ENCODE measurements around the gene ZSWIM1. TPM values are rescaled to one million over a fixed set of nuclear protein-coding genes. Genes with fewer than 3 reads are reported as not detected.

Gene ZSWIM1
- total RNA-seq, 1 donor from 2014 or later, result 15.1 TPM

DNA sequence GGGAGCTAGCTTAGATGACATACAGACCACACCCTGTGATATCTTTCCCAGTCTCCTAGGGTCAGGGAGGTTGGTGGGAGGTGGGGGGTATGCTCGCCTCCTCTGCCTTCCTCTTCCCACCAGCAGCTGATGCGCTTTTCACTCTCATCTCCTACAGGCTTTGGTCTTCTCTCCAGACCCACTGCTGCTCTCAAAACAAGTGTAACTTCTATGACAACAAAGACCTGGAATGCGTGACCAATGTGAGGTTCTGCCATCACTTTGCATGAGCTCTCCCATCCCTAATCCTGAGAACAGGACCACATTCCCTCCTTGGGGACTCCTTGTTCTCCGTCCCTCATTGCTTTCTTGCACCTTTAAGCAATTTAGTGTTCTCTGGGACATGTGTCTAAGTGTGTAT, 12.8 kb downstream of the ZSWIM1 start:
- TF ChIP-seq CTCF (IDR thresholded peaks at IDR 0.05; ENCODE audit: unreplicated experiment), result no peak
- no peak for DNase-seq (ENCODE audit: low spot score, unreplicated experiment)
- H3K36me3 Mint-ChIP-seq (ENCODE audit: insufficient read depth), result peaks cover 7% of the 10 kb centered on the region
- no peak overlapping the region for H3K27ac Mint-ChIP-seq
- peaks cover 7% of the 10 kb centered on the region for H3K4me1 Mint-ChIP-seq (ENCODE audit: low read depth)
- H3K9me3 Mint-ChIP-seq (ENCODE audit: low read depth), result no peaks in the 10 kb centered on the region
- no peak overlapping the region for H3K4me3 Mint-ChIP-seq (ENCODE audit: low read depth)
- no peaks in the 10 kb centered on the region for H3K27me3 Mint-ChIP-seq

GRCh38 chr20:45894797-45895196, 13.8 kb downstream of the ZSWIM1 start:
- Mint-ChIP-seq H3K4me1 (ENCODE audit: low read depth) (peaks cover 7% of the 10 kb centered on the region), H3K4me3 (ENCODE audit: low read depth) (no peak overlapping the region), H3K27me3 (no peaks in the 10 kb centered on the region), H3K27ac (no peak overlapping the region), H3K36me3 (ENCODE audit: insufficient read depth) (peaks cover 7% of the 10 kb centered on the region), H3K9me3 (ENCODE audit: low read depth) (no peaks in the 10 kb centered on the region)
- TF ChIP-seq CTCF (IDR thresholded peaks at IDR 0.05; ENCODE audit: unreplicated experiment), result no peak
- no peak for DNase-seq (ENCODE audit: low spot score, unreplicated experiment)

DNA sequence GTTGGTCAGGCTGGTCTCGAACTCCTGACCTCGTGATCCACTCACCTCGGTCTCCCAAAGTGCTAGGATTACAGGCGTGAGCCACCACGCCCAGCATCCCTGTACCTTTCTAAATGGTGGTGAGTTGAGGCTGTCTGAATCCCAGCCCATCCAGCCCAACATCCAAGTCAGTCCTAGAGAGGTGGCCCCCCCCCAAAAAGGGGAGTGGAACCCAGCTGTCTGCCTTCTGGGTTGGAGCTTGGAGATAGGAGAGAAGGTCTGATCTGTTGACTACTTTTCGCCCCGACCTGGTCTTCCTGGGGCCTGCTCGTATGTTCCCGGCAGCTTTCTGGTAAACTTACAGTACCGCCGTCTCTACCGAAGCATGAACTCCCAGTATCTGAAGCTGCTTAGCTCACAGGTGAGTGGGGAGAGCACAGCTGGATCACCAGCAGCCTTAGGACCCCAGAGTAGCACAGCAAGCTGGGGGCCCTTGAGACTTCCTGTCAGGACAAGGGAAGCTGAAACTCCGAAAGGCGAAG, 15.7 kb downstream of the ZSWIM1 start:
- peaks cover 7% of the 10 kb centered on the region for H3K36me3 Mint-ChIP-seq (ENCODE audit: insufficient read depth)
- no peak overlapping the region for H3K27ac Mint-ChIP-seq
- H3K4me3 Mint-ChIP-seq (ENCODE audit: low read depth), result no peak overlapping the region
- no peak for DNase-seq (ENCODE audit: low spot score, unreplicated experiment)
- H3K4me1 Mint-ChIP-seq (ENCODE audit: low read depth), result peaks cover 5% of the 10 kb centered on the region
- no peaks in the 10 kb centered on the region for H3K9me3 Mint-ChIP-seq (ENCODE audit: low read depth)
- no peaks in the 10 kb centered on the region for H3K27me3 Mint-ChIP-seq
- TF ChIP-seq CTCF (IDR thresholded peaks at IDR 0.05; ENCODE audit: unreplicated experiment), result no peak

- DNase-seq (ENCODE audit: low spot score, unreplicated experiment), result no peak
- peaks cover 1% of the 10 kb centered on the region for H3K4me1 Mint-ChIP-seq (ENCODE audit: low read depth)
- no peak overlapping the region for H3K27ac Mint-ChIP-seq
- peaks cover 7% of the 10 kb centered on the region for H3K36me3 Mint-ChIP-seq (ENCODE audit: insufficient read depth)
- no peaks in the 10 kb centered on the region for H3K9me3 Mint-ChIP-seq (ENCODE audit: low read depth)
- H3K27me3 Mint-ChIP-seq, result no peaks in the 10 kb centered on the region
- H3K4me3 Mint-ChIP-seq (ENCODE audit: low read depth), result no peak overlapping the region
- TF ChIP-seq CTCF (IDR thresholded peaks at IDR 0.05; ENCODE audit: unreplicated experiment), result no peak
Measured at GRCh38 chr20:45897289-45897688, 16.3 kb downstream of the ZSWIM1 start.

GRCh38 chr20:45897692-45898091, 16.7 kb downstream of the ZSWIM1 start:
- no peaks in the 10 kb centered on the region for H3K27me3 Mint-ChIP-seq
- H3K9me3 Mint-ChIP-seq (ENCODE audit: low read depth), result no peaks in the 10 kb centered on the region
- no peak for DNase-seq (ENCODE audit: low spot score, unreplicated experiment)
- no peak overlapping the region for H3K4me3 Mint-ChIP-seq (ENCODE audit: low read depth)
- H3K27ac Mint-ChIP-seq, result no peak overlapping the region
- no peaks in the 10 kb centered on the region for H3K4me1 Mint-ChIP-seq (ENCODE audit: low read depth)
- TF ChIP-seq CTCF (IDR thresholded peaks at IDR 0.05; ENCODE audit: unreplicated experiment), result no peak
- peaks cover 7% of the 10 kb centered on the region for H3K36me3 Mint-ChIP-seq (ENCODE audit: insufficient read depth)
